Endothelial cell of umbilical vein (primary cell): ENCODE data around the gene ENPP5. TPM values are rescaled to one million over a fixed set of nuclear protein-coding genes. Genes with fewer than 3 reads are reported as not detected.

ENCODE experiments used
- BruUV-seq: library from RNA; stranded (reverse); fragments of 400-500 nt; replicated peaks from 2 replicates; lab custom pipeline; 2021; lab: Mats Ljungman, UMichigan
- CTCF ChIA-PET: fragments of 300-600, 350-600 bp; sonication (Branson Sonifier 250); formaldehyde crosslinking; loops from one replicate; lab custom pipeline; 2021; ENCODE audit warnings: antibody characterized with exemption, inconsistent platforms; lab: Charles Lee
- POLR2A ChIA-PET: fragments of 300-600, 350-600 bp; sonication (Branson Sonifier 250); formaldehyde crosslinking; loops from one replicate; lab custom pipeline; 2021; ENCODE audit warnings: antibody characterized with exemption, inconsistent platforms; lab: Charles Lee
- DNase-seq: peaks from one replicate; pipeline ENCODE4 v3.0.0-alpha.2; 2011; ENCODE audit warnings: low read depth, low spot score
- FAIRE-seq: peaks from 2 replicates; lab custom pipeline; 2011; peaks lifted over from hg19 to GRCh38; lab: Jason Lieb, UNC
- H2AFZ ChIP-seq: 2 replicates; pipeline ENCODE4 v1.6.0; 2012; ENCODE audit warnings: low read depth, low read length, control low read depth, inconsistent platforms
- H3K27ac ChIP-seq: 2 replicates; pipeline ENCODE4 v1.5.1; 2011; ENCODE audit warnings: low read depth, mild to moderate bottlenecking, control low read depth, low read length, moderate library complexity; ENCODE audit not compliant: insufficient read depth
- H3K27me3 ChIP-seq, 2 experiments: 2 replicates each; pipeline versions ENCODE4 v1.6.0 to v1.6.1; 2011; ENCODE audit warnings: low read length in 2 of 2, mixed read lengths in 1 of 2; ENCODE audit not compliant: control insufficient read depth in 2 of 2, insufficient read depth in 2 of 2
- H3K36me3 ChIP-seq, 2 experiments: 2 replicates in 1 of 2; 3 replicates in 1 of 2; pipeline ENCODE4 v1.5.1; 2011; ENCODE audit warnings: low read length in 2 of 2, mild to moderate bottlenecking in 1 of 2, moderate library complexity in 1 of 2; ENCODE audit not compliant: control insufficient read depth in 2 of 2, insufficient read depth in 2 of 2; ENCODE audit errors: extremely low read depth in 1 of 2
- H3K4me1 ChIP-seq: 3 replicates; pipeline ENCODE4 v1.5.1; 2011; ENCODE audit warnings: mild to moderate bottlenecking, low read length; ENCODE audit not compliant: control insufficient read depth, insufficient read depth; ENCODE audit errors: extremely low read depth
- H3K4me2 ChIP-seq: 2 replicates; pipeline ENCODE4 v1.6.1; 2011; ENCODE audit warnings: low read length, control low read depth, mixed read lengths; ENCODE audit not compliant: insufficient read depth
- H3K4me3 ChIP-seq, 3 experiments: fragments of 200-600 bp in 1 of 3; sonication (generic), shearing (Covaris generic) in 1 of 3; replicated peaks in 1 of 3; 2 replicates each; pipeline ENCODE4 v1.5.1; 2011 to 2016; ENCODE audit warnings: control low read depth in 3 of 3, low read length in 3 of 3, mild to moderate bottlenecking in 2 of 3, inconsistent platforms in 1 of 3, low read depth in 1 of 3, moderate library complexity in 1 of 3; ENCODE audit not compliant: insufficient read depth in 1 of 3
- H3K79me2 ChIP-seq: 2 replicates; pipeline ENCODE4 v1.6.0; 2012; ENCODE audit warnings: low read length, inconsistent platforms; ENCODE audit not compliant: control insufficient read depth, insufficient read depth
- H3K9ac ChIP-seq: replicated peaks from 2 replicates; pipeline ENCODE3; 2011; ENCODE audit warnings: low read length, control low read depth; ENCODE audit not compliant: insufficient read depth; ENCODE audit errors: extremely low read depth
- H3K9me1 ChIP-seq: replicated peaks from 3 replicates; pipeline ENCODE4 v1.6.0; 2011; ENCODE audit warnings: mild to moderate bottlenecking, low read length; ENCODE audit not compliant: control insufficient read depth, insufficient read depth; ENCODE audit errors: extremely low read depth
- H3K9me3 ChIP-seq: replicated peaks from 2 replicates; pipeline ENCODE4 v1.5.1; 2012; ENCODE audit warnings: low read length, inconsistent platforms; ENCODE audit not compliant: control insufficient read depth, insufficient read depth
- H4K20me1 ChIP-seq: replicated peaks from 2 replicates; pipeline ENCODE3; 2011; ENCODE audit warnings: mild to moderate bottlenecking, low read length; ENCODE audit not compliant: control insufficient read depth, insufficient read depth; ENCODE audit errors: extremely low read depth
- EZH2 ChIP-seq: IDR thresholded peaks from 2 replicates; pipeline ENCODE4 v1.6.1; 2012; ENCODE audit warnings: borderline replicate concordance, low read depth, mild to moderate bottlenecking, moderate library complexity, low read length, inconsistent platforms; ENCODE audit not compliant: severe bottlenecking
- FOS ChIP-seq: IDR thresholded peaks from 2 replicates; pipeline ENCODE4 v1.6.1; 2011; ENCODE audit warnings: mild to moderate bottlenecking, low read length, moderate library complexity, borderline replicate concordance; ENCODE audit not compliant: insufficient read depth
- GATA2 ChIP-seq: IDR thresholded peaks from 2 replicates; pipeline ENCODE4 v1.7.0; 2011; ENCODE audit warnings: low read depth, mild to moderate bottlenecking, moderate library complexity, mixed read lengths, low read length; ENCODE audit not compliant: insufficient read length, insufficient read depth
- JUN ChIP-seq: IDR thresholded peaks from 2 replicates; pipeline ENCODE4 v1.6.1; 2011; ENCODE audit warnings: borderline replicate concordance, low read depth; ENCODE audit not compliant: insufficient read length, insufficient read depth
- MYC ChIP-seq: IDR thresholded peaks from one replicate; pipeline ENCODE4 v1.6.1; 2011; ENCODE audit warnings: mild to moderate bottlenecking, low read depth, low read length
- POLR2A ChIP-seq: IDR thresholded peaks from 2 replicates; pipeline ENCODE4 v1.6.1; 2012; ENCODE audit warnings: low read depth, mild to moderate bottlenecking, control low read depth, low read length
- POLR2AphosphoS5 ChIP-seq: IDR thresholded peaks from 2 replicates; pipeline ENCODE4 v1.6.1; 2012; ENCODE audit warnings: low read depth, mild to moderate bottlenecking, control low read depth, low read length, moderate library complexity; ENCODE audit not compliant: insufficient read depth
- dilution Hi-C: fragments of 300-500 bp; cut with MboI; formaldehyde crosslinking; loops from one replicate; pipeline ENCODE4 v1.15.0; 2019; ENCODE audit warnings: low sequenced_read_pairs; ENCODE audit not compliant: extremely low pct_ligation_motif_present
- intact Hi-C: fragments of 100-400 bp; cut with micrococcal nuclease; formaldehyde crosslinking; loops from one replicate; pipeline ENCODE4 v1.10.0; 2022
- polyA plus RNA-seq, 4 experiments: library from polyadenylated mRNA; depleted of rRNA in 3 of 4; stranded (reverse) in 3 of 4; unstranded in 1 of 4; fragments of >200 nt; gene quantifications; 2 replicates each; pipeline versions ENCODE4 v1.2.1 to v1.2.3, GENCODE V29; 2011 to 2012; ENCODE audit warnings: missing spikeins in 1 of 4
- total RNA-seq: library from RNA; stranded (reverse); gene quantifications from 2 replicates; pipeline ENCODE4 v1.2.3, GENCODE V29; 2021
- TF ChIP-seq, protein P1 (sequence below): IDR thresholded peaks from 2 replicates; pipeline ENCODE4 v1.6.1; 2011; ENCODE audit not compliant: insufficient read depth, insufficient read length
- TF ChIP-seq, protein P2 (sequence below), 2 donors: IDR thresholded peaks; 1 replicate in 1 of 2; 2 replicates in 1 of 2; pipeline ENCODE4 v1.5.1; 2011; ENCODE audit warnings: low read length in 2 of 2, mild to moderate bottlenecking in 2 of 2, moderate library complexity in 2 of 2, control low read depth in 1 of 2, inconsistent platforms in 1 of 2, low read depth in 1 of 2; ENCODE audit not compliant: insufficient read depth in 1 of 2; ENCODE audit errors: extremely low read depth in 1 of 2

Gene ENPP5
- total and polyA plus RNA-seq, 2 donors (not counting 3 experiments of a cell fraction or from before 2014, with no cell fraction given) = not detected

DNA sequence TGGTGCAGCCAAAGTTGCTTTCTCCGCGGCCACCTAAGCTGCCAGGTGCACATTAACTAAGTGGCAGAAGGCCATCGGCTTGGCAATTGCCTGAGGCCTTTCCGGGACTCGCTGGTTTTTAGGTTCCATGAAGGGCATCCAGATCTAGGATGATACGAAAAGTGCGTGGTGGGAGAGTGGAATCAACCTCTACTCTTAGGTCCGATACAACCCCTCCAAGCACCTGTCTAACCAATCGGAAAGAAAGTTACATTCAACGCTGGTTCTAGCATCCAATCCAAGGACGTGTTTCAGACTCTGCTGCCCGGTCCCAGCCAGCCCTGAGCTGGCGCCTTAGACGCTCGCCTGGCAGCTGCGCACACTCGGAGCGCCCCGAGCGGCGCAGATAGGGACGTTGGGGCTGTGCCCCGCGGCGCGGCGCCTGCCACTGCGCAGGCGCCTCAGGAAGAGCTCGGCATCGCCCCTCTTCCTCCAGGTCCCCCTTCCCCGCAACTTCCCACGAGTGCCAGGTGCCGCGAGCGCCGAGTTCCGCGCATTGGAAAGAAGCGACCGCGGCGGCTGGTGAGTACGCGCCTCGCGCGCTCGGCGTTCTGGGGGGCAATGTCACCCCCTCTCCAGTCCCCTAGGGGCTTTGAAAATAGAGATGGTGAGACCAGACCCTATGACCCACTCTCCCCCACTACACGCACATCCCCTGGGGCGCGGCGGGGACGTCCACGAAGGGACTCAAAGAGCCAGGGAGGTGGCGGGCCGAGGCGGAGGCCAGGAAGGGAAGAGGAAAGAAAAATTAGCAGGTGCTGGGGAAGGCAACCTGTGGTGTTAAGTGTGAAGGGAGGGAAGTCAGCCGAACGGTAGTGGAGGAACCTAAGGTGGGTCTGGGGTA is 40.9 kb downstream of the ENPP5 start, which contains the start of gene ENPP4:
TSS of gene ENPP4 (plus strand) at position 361 of the 883 bp plus-strand sequence. CDS start 9,595 bp downstream, outside the sequence.
- Histone ChIP-seq H3K4me2 (peak within 1 kb of the TSS; percentile 88), H4K20me1 (no peaks in the 10 kb centered on the region), H3K36me3 (no peaks in the 10 kb centered on the region), H3K9ac (peak within 1 kb of the TSS; percentile 54), H2AFZ (peak within 1 kb of the TSS; percentile 93), H3K27ac (no peak within 1 kb of the TSS), H3K4me3 (peak within 1 kb of the TSS; percentile 59 to 92 (median 75)), H3K27me3 (peaks cover 10 to 19% of the 10 kb centered on the region in 2 experiments), H3K9me1 (peaks cover 3% of the 10 kb centered on the region), H3K9me3 (no peaks in the 10 kb centered on the region), H3K79me2 (no peaks in the 10 kb centered on the region), H3K4me1 (peaks cover 12% of the 10 kb centered on the region)
- FAIRE-seq = peak; percentile 87
- peak; percentile 98 for DNase-seq
- no peak for TF ChIP-seq POLR2A
- TF ChIP-seq JUN = no peak
- TF ChIP-seq, protein P1, sequence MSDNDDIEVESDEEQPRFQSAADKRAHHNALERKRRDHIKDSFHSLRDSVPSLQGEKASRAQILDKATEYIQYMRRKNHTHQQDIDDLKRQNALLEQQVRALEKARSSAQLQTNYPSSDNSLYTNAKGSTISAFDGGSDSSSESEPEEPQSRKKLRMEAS = no peak
- TF ChIP-seq, protein P2, sequence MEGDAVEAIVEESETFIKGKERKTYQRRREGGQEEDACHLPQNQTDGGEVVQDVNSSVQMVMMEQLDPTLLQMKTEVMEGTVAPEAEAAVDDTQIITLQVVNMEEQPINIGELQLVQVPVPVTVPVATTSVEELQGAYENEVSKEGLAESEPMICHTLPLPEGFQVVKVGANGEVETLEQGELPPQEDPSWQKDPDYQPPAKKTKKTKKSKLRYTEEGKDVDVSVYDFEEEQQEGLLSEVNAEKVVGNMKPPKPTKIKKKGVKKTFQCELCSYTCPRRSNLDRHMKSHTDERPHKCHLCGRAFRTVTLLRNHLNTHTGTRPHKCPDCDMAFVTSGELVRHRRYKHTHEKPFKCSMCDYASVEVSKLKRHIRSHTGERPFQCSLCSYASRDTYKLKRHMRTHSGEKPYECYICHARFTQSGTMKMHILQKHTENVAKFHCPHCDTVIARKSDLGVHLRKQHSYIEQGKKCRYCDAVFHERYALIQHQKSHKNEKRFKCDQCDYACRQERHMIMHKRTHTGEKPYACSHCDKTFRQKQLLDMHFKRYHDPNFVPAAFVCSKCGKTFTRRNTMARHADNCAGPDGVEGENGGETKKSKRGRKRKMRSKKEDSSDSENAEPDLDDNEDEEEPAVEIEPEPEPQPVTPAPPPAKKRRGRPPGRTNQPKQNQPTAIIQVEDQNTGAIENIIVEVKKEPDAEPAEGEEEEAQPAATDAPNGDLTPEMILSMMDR (IDR thresholded peaks at IDR 0.05; ENCODE audit: extremely low read depth in 1 of 2, insufficient read depth in 1 of 2, low read depth in 1 of 2, low read length in 2 of 2) = no peak
- no peak for TF ChIP-seq POLR2AphosphoS5
- no peak for TF ChIP-seq EZH2
- TF ChIP-seq GATA2 = no peak
- TF ChIP-seq MYC = no peak
- no peak for TF ChIP-seq FOS
- CTCF ChIA-PET = interaction anchor here (0.6 to 1.8 kb wide), 5 partner anchors 9 to 1671 kb away, joined by 3 to 6 read pairs (median 5); no protein-coding TSS in a partner anchor
- POLR2A ChIA-PET = interaction anchor here (0.9 kb wide), 1 partner anchor 14 kb away, joined by 4 read pairs; no protein-coding TSS in a partner anchor
- dilution Hi-C loops = no loop called here
- no TSS peak for BruUV-seq
- intact Hi-C loops = loop anchor here (1.0 to 5.0 kb wide), 2 partner anchors 85 to 522 kb away; partner anchors contain the start of genes CYP39A1 and SLC25A27
